MM.1S (cell line): ENCODE data around the gene TOMM7.

Experiments used
- DNase-seq: peaks from one replicate; pipeline ENCODE4 v3.0.0-alpha.2; 2015
- H2AFZ ChIP-seq: fragments of 300-600 bp; sonication (generic); 2 replicates; pipeline ENCODE4 v1.6.0; 2016; ENCODE audit warnings: antibody characterized with exemption, low read length
- H3F3A ChIP-seq: fragments of 300-600 bp; sonication (generic); 2 replicates; pipeline ENCODE4 v1.6.1; 2016; ENCODE audit warnings: mild to moderate bottlenecking, antibody characterized with exemption, low read length, moderate library complexity, mixed read lengths; ENCODE audit not compliant: insufficient read depth
- H3K27ac ChIP-seq: fragments of 300-600 bp; sonication (generic); 2 replicates; pipeline ENCODE4 v1.5.1; 2016; ENCODE audit warnings: mild to moderate bottlenecking, low read length
- H3K27me3 ChIP-seq: fragments of 300-600 bp; sonication (generic); replicated peaks from 2 replicates; pipeline ENCODE4 v1.6.0; 2016; ENCODE audit warnings: low read length; ENCODE audit not compliant: insufficient read depth
- H3K36me3 ChIP-seq: fragments of 300-600 bp; sonication (generic); replicated peaks from 2 replicates; pipeline ENCODE4 v1.6.1; 2016; ENCODE audit warnings: mild to moderate bottlenecking, low read length, mixed read lengths; ENCODE audit not compliant: insufficient read depth
- H3K4me1 ChIP-seq: fragments of 300-600 bp; sonication (generic); 2 replicates; pipeline ENCODE4 v1.6.1; 2016; ENCODE audit warnings: low read length, mixed read lengths
- H3K4me2 ChIP-seq: fragments of 300-600 bp; sonication (generic); 2 replicates; pipeline ENCODE4 v1.6.0; 2016; ENCODE audit warnings: low read depth, low read length
- H3K4me3 ChIP-seq: fragments of 300-600 bp; sonication (generic); 2 replicates; pipeline ENCODE4 v1.5.1; 2016; ENCODE audit warnings: low read length, mixed read lengths
- H3K79me2 ChIP-seq: fragments of 300-600 bp; sonication (generic); 2 replicates; pipeline ENCODE4 v1.6.1; 2016; ENCODE audit warnings: mixed run types, low read length, mixed read lengths
- H3K9ac ChIP-seq: fragments of 300-600 bp; sonication (generic); 2 replicates; pipeline ENCODE4 v1.6.1; 2016; ENCODE audit warnings: low read length, mixed read lengths
- H3K9me2 ChIP-seq: fragments of 300-600 bp; sonication (generic); replicated peaks from 2 replicates; pipeline ENCODE4 v1.6.1; 2016; ENCODE audit warnings: mild to moderate bottlenecking, low read length, mixed read lengths; ENCODE audit not compliant: insufficient read depth
- H3K9me3 ChIP-seq: fragments of 300-600 bp; sonication (generic); replicated peaks from 2 replicates; pipeline ENCODE4 v1.6.1; 2016; ENCODE audit warnings: mild to moderate bottlenecking, low read length, mixed read lengths; ENCODE audit not compliant: insufficient read depth
- H4K20me1 ChIP-seq: fragments of 300-600 bp; sonication (generic); 2 replicates; pipeline ENCODE4 v1.6.1; 2016; ENCODE audit warnings: mild to moderate bottlenecking, low read length, moderate library complexity, mixed read lengths; ENCODE audit not compliant: insufficient read depth
- CTCF ChIP-seq: fragments of 300-600 bp; sonication (generic); IDR thresholded peaks from 2 replicates; pipeline ENCODE4 v1.5.1; 2016; ENCODE audit warnings: antibody characterized with exemption, low read length, mixed read lengths
- EZH2 ChIP-seq: fragments of 300-600 bp; sonication (generic); optimal IDR thresholded peaks from 2 replicates; pipeline ENCODE3; 2017; ENCODE audit warnings: low read depth, mild to moderate bottlenecking, antibody characterized with exemption, low read length, mixed read lengths
- EZH2phosphoT487 ChIP-seq: fragments of 300-600 bp; sonication (generic); IDR thresholded peaks from 2 replicates; pipeline ENCODE4 v1.6.1; 2018; ENCODE audit warnings: antibody characterized with exemption, low read length

The TOMM7 gene

DNA sequence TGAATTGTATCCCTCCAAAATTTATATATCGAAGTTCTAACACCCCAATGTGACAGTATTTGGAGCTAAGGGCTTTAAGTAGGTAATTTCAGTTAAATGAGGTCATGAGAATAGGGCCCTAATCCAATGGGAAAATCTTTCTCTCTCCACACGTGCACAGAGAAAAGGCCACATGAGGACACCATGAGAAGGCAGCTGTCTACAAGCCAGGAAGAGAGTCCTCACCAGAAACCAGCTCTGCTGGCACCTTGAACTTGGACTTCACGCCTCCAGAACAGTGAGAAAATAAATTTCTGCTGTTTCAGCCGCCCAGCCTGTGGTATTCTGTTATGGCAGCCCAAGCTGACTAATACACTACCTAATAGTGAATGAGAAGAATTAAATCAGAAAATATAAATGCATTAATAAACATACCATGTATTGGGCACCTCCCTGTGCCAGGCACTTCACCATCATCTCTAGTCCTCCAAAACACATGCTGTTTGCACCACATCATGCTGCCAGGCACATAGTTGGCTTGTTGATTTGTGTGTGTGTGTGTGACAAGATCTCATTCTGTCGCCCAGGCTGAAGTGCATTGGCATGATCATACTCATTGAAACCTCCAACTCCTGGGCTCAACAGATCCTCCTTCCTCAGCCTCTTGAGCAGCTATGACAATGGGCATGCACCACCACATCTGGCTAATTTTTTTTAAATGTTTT is 9.1 kb upstream of the TOMM7 start:
- H4K20me1 ChIP-seq, result no peaks in the 10 kb centered on the region
- TF ChIP-seq EZH2 (no peak), EZH2phosphoT487 (no peak), CTCF (no peak)
- H3K27me3 ChIP-seq, result no peaks in the 10 kb centered on the region
- H3K27ac ChIP-seq, result no peak overlapping the region
- H3F3A ChIP-seq, result no peaks in the 10 kb centered on the region
- no peak overlapping the region for H3K4me2 ChIP-seq
- no peak overlapping the region for H3K9ac ChIP-seq
- H3K9me3 ChIP-seq, result no peaks in the 10 kb centered on the region
- H2AFZ ChIP-seq, result no peak overlapping the region
- H3K79me2 ChIP-seq, result no peaks in the 10 kb centered on the region
- no peaks in the 10 kb centered on the region for H3K9me2 ChIP-seq
- no peak overlapping the region for H3K4me3 ChIP-seq
- no peaks in the 10 kb centered on the region for H3K36me3 ChIP-seq
- DNase-seq, result no peak
- no peaks in the 10 kb centered on the region for H3K4me1 ChIP-seq

- H3K27ac ChIP-seq, result no peak overlapping the region
- no peak for DNase-seq
- H3K9ac ChIP-seq, result no peak overlapping the region
- H3K4me2 ChIP-seq, result no peak overlapping the region
- peaks cover 1% of the 10 kb centered on the region for H3K79me2 ChIP-seq
- no peaks in the 10 kb centered on the region for H3F3A ChIP-seq
- no peaks in the 10 kb centered on the region for H4K20me1 ChIP-seq
- no peaks in the 10 kb centered on the region for H3K9me2 ChIP-seq
- no peak overlapping the region for H3K4me3 ChIP-seq
- no peak overlapping the region for H2AFZ ChIP-seq
- H3K9me3 ChIP-seq, result no peaks in the 10 kb centered on the region
- no peak for TF ChIP-seq EZH2
- TF ChIP-seq CTCF, result no peak
- no peak for TF ChIP-seq EZH2phosphoT487
- H3K4me1 ChIP-seq, result peaks cover 3% of the 10 kb centered on the region; the same call in 1 of the 2 replicates
- no peaks in the 10 kb centered on the region for H3K27me3 ChIP-seq
- no peaks in the 10 kb centered on the region for H3K36me3 ChIP-seq
Observed at GRCh38 chr7:22827563-22827962, 4.9 kb upstream of the TOMM7 start.

DNA sequence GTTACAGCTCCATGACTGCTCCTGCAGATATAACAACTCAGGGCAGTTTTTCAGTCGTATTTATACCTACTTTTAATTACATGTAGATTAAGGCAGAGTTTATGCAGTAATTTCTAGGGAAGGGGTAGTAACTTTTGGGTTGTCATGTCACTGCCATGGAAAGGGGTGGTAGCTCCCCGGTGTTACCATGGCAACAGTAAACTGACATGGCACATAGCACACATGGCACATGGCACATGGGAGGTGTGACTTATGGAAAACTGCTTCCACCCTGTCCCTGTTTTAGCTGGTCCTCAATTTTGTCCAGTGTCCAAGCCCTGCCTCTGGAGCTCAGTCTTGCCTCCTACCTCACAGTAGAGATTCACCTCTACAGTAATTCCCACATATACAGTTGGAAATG is 3.9 kb upstream of the TOMM7 start:
- Histone ChIP-seq H3K4me1 (peaks cover 3% of the 10 kb centered on the region; the same call in 1 of the 2 replicates), H3K27ac (no peak overlapping the region), H2AFZ (no peak overlapping the region), H3K27me3 (no peaks in the 10 kb centered on the region), H3K4me3 (no peak overlapping the region), H3K79me2 (peaks cover 11% of the 10 kb centered on the region), H3F3A (no peaks in the 10 kb centered on the region), H3K36me3 (no peaks in the 10 kb centered on the region), H3K9me3 (no peaks in the 10 kb centered on the region), H4K20me1 (no peaks in the 10 kb centered on the region), H3K9me2 (no peaks in the 10 kb centered on the region), H3K9ac (no peak overlapping the region), H3K4me2 (no peak overlapping the region)
- TF ChIP-seq CTCF, result no peak
- no peak for TF ChIP-seq EZH2phosphoT487
- TF ChIP-seq EZH2, result no peak
- no peak for DNase-seq
